ENCODE measurements around the gene ARID1B.

ARID1B gene

DNA sequence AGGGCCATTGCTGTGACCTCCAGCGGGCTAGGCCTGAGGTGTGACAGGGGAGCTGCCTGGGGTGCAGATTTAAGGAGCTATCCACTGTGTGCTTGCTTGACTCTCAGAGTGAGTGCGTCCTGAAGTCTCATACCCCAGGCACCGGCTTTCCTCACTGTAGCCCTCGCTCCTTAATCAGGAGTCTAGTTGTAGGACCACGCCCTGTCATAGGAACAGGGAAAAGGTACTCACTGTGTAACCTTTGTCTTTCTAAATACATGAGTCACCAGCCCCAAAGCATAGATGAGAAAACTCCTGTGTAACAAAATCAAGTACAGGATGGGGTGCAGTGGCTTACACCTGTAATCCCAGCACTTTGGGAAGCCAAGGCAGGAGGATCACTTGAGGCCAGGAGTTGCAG lies 404.5 kb downstream of the ARID1B start:
- H3K36me3 ChIP-seq = peaks cover 44% of the 10 kb centered on the region
- H3K27me3 ChIP-seq = no peaks in the 10 kb centered on the region
- no peak overlapping the region for H3K4me3 ChIP-seq (ENCODE audit: low read depth, low read length)
- peaks cover 17% of the 10 kb centered on the region for H3K4me1 ChIP-seq
- TF ChIP-seq, protein P1, sequence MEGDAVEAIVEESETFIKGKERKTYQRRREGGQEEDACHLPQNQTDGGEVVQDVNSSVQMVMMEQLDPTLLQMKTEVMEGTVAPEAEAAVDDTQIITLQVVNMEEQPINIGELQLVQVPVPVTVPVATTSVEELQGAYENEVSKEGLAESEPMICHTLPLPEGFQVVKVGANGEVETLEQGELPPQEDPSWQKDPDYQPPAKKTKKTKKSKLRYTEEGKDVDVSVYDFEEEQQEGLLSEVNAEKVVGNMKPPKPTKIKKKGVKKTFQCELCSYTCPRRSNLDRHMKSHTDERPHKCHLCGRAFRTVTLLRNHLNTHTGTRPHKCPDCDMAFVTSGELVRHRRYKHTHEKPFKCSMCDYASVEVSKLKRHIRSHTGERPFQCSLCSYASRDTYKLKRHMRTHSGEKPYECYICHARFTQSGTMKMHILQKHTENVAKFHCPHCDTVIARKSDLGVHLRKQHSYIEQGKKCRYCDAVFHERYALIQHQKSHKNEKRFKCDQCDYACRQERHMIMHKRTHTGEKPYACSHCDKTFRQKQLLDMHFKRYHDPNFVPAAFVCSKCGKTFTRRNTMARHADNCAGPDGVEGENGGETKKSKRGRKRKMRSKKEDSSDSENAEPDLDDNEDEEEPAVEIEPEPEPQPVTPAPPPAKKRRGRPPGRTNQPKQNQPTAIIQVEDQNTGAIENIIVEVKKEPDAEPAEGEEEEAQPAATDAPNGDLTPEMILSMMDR (IDR thresholded peaks at IDR 0.05; ENCODE audit: low read depth, low read length) = no peak
- no peaks in the 10 kb centered on the region for H3K9me3 ChIP-seq
- DNase-seq = no peak

DNA sequence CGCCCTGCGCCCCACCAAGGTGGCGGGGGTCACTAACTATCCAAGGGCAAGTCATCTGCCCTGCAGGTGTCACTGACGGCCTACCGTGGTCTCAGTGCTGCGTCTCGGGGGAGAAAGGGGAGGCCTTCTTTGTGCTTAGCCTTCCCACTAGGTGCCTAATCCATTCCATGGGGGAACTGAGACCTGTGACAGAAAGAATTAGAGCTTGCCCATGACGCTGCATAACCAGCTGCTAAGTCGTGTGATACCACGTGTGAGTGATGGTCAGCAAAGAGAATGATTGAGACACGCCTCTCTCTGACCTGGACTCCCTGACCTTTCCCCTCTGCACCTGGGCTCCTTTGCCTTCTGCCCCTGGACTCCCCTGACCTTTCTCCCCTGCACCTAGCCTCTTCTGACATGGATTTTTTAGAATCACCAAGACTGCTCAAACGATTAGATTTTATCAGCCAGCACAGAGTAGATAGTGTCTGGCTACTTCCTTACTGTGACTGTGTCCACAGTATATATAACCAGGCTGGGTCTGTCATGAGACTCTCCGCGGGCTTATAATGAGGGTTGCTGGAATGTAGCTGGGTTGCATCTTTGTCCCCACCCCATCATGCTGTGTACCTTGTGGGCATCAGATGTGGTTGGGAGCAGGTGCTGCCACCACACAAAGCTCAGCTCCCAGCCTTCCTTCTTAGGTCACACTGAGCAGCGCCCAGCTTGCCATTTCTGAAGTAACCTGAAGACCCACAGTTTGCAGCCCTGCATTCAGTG lies 405.5 kb downstream of the ARID1B start:
- no peak for DNase-seq
- peaks cover 10% of the 10 kb centered on the region; the same call in 1 of the 2 replicates for H3K4me1 ChIP-seq
- no peaks in the 10 kb centered on the region for H3K27me3 ChIP-seq
- H3K9me3 ChIP-seq = no peaks in the 10 kb centered on the region
- TF ChIP-seq, protein P1 (IDR thresholded peaks at IDR 0.05; ENCODE audit: low read depth, low read length) = no peak
- no peak overlapping the region for H3K4me3 ChIP-seq (ENCODE audit: low read depth, low read length)
- peaks cover 52% of the 10 kb centered on the region for H3K36me3 ChIP-seq

DNA sequence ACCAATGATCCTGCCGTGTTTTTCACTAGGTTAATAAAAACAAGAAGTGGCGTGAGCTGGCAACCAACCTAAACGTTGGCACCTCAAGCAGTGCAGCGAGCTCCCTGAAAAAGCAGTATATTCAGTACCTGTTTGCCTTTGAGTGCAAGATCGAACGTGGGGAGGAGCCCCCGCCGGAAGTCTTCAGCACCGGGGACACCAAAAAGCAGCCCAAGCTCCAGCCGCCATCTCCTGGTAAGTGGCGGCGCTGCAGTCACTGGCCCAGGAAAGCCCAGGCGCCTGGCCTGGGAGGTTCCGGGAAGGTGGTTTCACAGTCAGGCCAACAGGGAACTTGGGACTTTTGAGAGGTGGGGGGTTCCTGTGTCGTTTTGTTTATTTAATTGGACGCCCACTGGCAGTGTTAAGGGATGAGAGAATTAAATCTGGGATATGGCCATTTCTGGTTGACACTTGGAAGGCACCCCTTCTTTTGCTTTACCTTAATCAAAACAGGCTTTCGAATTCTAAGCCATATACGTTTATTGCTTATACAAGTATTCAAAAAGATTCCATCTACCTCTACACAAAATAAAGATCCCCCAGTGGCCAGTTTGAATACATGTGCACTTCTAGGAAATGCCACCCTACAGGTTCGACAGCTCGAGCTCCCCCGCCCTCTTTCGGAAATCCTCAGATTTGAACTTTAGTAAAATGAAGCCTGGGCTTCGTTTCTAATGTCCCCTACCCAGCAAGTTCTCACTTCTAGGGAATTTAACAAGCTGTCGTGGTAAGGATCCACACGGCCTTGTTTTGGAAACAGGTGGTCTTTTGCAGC lies 407.2 kb downstream of the ARID1B start:
- no peaks in the 10 kb centered on the region for H3K9me3 ChIP-seq
- H3K36me3 ChIP-seq = peaks cover 58% of the 10 kb centered on the region
- TF ChIP-seq, protein P1 (IDR thresholded peaks at IDR 0.05; ENCODE audit: low read depth, low read length) = peak; percentile 93
- no peaks in the 10 kb centered on the region; the same call in 1 of the 2 replicates for H3K4me1 ChIP-seq
- DNase-seq = peak; percentile 73
- no peaks in the 10 kb centered on the region for H3K27me3 ChIP-seq
- H3K4me3 ChIP-seq (ENCODE audit: low read depth, low read length) = no peak overlapping the region

GRCh38 chr6:157185171-157185570 lies 408.0 kb downstream of the ARID1B start:
- H3K36me3 ChIP-seq = peaks cover 66% of the 10 kb centered on the region
- no peaks in the 10 kb centered on the region for H3K9me3 ChIP-seq
- no peak overlapping the region for H3K4me3 ChIP-seq (ENCODE audit: low read depth, low read length)
- no peaks in the 10 kb centered on the region; the same call in 1 of the 2 replicates for H3K4me1 ChIP-seq
- TF ChIP-seq, protein P1 (IDR thresholded peaks at IDR 0.05; ENCODE audit: low read depth, low read length) = no peak
- H3K27me3 ChIP-seq = no peaks in the 10 kb centered on the region
- no peak for DNase-seq

DNA sequence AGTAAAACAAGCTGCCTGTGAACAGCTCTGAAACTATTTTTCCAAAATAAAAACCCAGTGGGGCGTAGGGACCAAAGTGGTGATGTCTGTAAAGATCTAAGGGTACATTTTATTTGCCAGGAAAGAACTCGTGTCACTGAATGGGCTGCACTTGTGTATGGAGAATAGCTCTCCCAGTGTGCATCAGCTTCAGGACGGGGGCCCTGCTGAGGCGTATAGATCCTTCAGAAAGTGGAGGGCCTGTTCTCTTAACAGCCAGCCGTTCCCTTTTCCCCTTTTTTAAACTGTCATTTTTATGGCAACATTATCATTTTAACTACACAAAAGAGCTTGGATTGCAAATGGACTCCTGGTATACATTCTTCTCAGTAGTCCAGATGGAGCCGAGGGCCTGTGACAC lies 408.8 kb downstream of the ARID1B start:
- Histone ChIP-seq H3K27me3 (no peaks in the 10 kb centered on the region), H3K4me3 (ENCODE audit: low read depth, low read length) (no peak overlapping the region), H3K36me3 (peaks cover 68% of the 10 kb centered on the region), H3K4me1 (no peaks in the 10 kb centered on the region; the same call in 1 of the 2 replicates), H3K9me3 (no peaks in the 10 kb centered on the region)
- TF ChIP-seq, protein P1 (IDR thresholded peaks at IDR 0.05; ENCODE audit: low read depth, low read length) = no peak
- no peak for DNase-seq
